GM18873 (cell line): Measurements from ENCODE around the gene RGMB.

Experiments used
- ATAC-seq: cut with Tn5 transposase; IDR thresholded peaks from one replicate; pipeline ENCODE4 v1.9.1; 2021; ENCODE audit warnings: mild to moderate bottlenecking, moderate library complexity, moderate number of reproducible peaks; ENCODE audit not compliant: unreplicated experiment, low FRiP score

Gene RGMB

DNA sequence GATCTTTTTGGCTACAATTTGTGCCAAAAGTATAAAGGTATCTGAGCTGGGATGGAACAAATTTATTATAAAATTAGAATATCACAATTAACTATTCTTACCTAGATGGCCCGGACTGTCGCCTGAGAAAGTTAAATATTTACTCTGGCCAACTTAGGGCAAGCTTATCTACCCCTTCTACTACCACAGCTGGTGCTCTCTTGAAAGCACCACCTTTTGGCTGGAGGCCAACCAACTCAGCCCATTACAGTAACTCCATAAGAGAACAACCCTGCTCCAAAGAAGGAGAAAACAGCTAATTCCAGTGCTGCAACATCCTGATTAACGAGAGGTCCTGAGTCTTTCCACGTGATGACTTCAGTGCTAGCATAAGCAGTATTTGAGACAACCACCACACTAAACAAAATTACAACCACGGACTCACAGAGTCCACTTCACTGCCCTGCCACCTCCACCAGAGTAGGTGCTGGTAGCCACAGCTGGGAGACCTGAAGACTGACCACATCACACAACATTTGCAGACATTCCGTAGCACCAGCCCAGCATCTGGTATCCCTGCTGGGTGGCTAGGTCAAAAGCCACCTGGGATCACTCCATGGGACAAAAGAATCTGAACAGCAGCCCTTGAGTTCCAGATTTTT is 43.2 kb downstream of the RGMB start:
- ATAC-seq = no peak

DNA sequence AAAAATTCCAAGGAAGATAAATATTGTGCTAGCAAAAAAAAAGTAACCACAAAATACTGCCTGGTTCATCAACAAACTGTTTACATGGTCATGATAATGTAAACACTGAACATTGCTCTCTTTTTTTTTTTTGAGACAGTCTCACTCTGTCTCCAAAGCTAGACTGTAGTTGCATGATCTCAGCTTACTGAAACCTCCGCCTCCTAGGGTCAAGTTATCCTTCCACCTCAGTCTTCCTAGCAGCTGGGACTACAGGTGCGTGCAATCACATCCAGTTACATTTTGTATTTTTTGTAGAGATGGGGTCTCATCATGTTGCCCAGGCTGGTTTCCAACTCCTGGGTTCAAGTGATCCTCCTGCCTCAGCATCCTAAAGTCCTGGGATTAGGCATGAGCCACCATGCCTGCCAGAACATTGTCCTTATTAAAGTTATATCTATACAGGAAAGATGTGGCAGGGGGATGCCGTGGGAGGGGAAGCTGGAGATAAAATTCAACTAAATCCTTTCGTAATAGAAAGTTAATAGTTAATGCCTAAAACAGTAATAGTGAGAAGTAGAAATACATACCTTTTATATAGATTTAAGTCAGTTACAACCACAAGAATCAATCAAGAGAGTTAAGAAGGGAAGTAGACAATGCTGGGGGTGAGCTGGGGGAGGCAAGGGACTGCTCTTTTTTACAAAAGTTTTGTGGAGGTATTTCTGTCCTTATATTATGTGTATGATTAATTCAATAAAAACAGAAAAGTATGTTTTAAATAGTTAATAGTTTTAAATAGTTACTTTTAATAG is 52.3 kb downstream of the RGMB start:
- no peak for ATAC-seq

DNA sequence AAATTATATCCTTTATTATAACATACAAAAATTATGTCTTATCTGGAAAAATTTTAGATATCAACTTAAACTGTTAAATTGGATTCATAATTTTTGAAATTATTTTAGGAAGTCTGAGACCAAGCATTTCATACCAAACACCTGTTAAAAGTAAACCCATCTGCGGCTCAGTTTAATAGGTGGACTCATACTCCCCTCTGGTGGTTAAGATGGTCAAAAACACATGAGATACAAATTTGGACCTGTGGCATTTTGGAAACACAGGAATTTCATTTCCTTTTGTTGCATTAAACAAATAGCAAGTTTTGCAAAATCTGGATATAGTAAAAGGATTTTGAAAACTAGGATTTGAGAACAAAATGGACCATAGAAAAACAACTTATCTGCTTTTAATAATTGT is 53.7 kb downstream of the RGMB start:
- ATAC-seq = no peak

DNA sequence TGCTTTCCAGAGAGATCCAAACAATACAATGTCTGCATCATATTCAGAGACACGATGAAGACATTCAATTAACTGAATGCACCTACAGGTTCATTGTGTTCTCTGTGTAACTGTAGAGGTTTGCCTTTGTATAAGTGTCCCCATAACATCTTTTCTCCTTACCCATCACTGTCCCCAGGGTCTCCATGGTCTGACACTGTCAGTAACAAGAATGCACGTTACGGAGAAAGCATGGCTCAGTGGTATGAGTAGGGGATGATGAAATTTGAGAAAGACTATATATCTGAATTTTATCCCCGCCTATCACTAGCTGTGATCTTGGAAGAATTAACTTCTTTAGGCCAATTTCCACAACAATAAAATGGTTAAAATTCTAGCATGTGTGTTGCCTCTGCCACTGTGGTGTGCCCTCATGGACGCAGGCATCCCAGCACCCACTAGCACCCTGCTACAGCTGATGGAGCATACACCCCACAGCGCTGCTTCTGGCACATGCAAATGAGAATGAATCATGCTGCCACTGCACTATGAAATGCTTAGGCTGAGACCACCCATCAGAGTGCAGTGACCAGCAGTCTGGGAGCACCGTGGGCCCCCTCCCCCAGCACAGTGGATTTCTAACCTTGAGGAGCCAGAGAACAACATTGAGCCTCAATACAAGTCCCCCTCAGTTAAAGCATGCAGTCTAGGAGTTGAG is 54.3 kb downstream of the RGMB start:
- ATAC-seq = no peak

DNA sequence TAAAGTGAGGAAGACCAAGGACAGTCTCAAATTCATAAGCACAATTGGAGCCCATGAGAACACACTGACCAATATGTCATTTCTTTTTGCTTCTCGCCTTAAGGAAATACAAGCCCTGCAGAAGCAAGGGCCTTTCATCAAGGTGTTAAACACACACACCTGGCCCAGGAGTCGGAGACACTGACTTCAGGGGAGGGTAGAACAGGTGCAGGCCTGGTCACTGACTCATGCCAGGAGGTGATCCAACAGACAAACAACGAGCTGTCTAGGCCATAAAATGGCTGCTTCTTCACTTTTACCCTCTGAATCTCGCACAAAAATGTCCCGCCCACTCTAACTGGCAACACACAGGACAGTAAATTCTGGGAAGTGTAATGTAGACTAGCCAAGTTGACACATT is 62.7 kb downstream of the RGMB start:
- no peak for ATAC-seq

DNA sequence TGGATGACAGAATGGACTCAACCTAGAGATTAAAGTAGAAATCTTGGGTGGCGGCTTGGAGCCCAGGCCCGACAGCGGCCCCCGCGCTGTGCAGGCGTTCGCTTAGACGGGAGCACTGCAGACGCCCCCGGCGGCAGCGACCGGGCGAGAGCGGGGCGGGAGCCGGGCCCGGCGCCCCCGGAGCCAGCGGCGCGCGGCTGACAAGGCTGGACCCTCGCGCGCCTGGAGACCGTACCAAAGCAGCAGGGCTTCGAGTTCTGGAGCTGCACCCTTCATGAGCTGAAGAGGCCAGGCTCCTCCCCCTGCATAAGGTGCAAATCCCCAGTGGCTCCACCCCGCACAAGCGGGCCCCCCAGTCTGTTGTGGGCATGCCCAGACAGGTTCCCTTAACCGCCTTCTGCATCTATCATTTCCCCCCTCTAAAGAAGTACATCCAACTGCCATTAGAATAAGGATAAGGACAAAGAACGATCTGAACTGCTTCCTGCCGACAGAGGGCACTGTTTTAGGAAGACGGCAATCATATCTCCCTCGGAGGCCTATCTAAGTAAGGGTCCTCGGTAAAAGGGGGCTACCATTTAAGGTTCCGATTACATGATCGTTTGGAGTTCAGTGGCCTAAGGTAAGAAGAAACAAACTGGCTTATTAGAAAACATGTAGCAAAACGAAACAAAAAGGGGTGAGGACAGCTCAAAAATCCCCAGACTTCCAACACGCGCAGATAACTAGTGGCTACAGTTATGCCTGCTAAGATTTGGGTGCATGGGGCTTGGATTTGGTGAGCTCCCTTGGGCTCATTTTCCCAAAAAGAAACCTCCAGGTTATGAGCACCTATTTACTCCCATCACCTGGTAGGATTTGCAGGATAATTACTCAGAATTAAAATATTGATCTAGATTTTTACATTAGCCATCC is 66.3 kb downstream of the RGMB start:
- ATAC-seq = peak; percentile 71

DNA sequence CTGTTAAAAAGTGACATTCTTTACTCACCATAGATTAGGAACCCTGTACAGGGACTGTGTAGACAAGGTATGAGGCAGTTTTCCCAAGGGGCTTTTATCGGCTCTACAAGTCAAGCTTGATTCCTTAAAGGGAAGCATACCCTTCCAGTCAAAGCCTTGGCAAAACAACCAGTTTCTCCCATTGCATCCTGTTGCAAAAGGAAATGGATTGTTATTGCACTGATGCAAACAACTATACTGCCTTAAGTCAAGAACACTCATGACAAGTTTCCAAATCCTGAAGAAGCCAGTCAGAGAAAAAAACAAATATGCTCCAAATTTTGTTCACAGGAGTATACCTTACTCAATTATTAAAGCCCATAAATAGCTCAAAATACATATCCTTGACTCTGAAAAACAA is 67.5 kb downstream of the RGMB start:
- ATAC-seq = no peak

DNA sequence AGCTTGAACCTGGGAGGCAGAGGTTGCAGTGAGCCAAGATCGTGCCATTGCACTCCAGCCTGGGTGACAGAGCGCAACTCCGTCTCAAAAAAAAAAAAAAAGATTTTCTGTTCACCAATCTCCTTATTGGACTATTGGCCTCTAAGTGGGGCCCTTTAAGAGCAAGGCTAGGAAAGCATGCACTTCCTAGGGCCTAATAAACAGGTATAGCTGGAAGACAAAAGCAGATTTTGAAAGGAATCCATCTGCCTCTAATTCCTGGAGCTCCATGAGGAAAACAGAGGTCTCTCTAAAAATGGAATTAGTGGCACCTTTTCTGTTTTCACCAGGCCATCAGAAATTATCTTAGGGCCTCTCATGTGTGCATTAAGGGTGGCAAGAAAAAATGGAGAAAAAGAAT is 70.0 kb downstream of the RGMB start:
- no peak for ATAC-seq

DNA sequence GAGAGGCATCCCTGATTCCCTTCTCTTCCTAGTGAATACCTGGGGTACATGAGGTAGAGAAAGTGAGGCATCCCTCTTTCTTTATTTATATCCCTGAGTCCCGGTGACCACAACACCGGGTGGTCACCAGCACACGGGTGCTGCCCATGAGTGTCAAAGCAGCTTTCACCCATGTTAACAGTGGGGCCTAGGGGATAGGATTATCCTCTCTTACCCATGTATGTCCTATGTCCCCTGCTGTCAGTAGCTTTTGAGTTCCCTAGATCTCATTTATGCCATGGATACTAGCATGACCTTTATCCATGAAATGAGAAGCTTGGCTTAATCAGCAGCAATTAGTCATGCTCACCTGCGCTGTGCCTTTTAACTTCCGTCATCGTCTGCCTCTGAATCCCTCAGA is 71.4 kb downstream of the RGMB start:
- ATAC-seq = no peak

DNA sequence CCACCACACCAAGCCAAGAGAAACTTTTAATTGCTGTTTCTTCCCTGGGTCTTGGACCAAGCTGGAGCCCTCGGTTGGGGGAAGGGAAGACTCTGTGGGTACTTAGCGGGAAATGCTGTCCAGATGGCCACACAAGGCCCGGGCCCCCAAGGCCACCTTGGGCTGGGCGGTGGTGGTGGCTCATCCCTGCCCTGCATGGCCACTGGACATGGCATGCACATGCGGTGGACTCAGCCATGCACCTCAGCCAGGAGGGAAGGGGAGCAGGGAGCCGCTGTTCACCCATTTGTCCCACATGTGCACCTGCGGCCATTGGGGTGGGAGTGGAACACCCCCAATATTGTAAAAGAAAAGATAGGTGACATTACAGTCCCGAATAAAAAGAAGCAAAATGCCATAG is 72.4 kb downstream of the RGMB start:
- no peak for ATAC-seq
